ENCODE measurements around the gene ZBTB44.
A peak's percentile ranks its signal among the peaks of the same experiment; 100 is the strongest.
"Not testable (repeated sequence)": the region's sequence is repeated elsewhere in the genome, so short reads cannot be mapped to it uniquely, and the experiment has no call there.

ZBTB44 gene

GRCh38 chr11:130313383-130314183, 1.1 kb downstream of the ZBTB44 start:
- DNase-seq (ENCODE audit: low spot score) = peak; percentile 29

DNA sequence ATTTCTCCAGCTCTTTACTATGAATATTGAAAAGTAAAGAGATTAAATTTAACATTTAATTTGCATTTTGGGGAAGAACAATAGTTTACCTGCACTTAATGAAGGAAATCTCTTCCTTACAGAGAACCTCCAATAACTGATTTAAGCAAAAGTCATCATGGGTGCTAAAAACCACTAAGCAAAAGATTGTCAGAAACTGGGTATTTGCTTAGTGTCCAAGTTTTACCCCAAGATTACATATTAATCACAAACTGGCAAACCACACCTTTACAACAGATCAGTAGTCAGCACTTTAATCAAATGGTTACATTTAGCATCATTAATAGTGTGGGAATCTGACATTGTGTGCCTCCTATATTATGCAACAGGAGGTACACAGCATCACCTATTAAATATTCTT, 2.7 kb downstream of the ZBTB44 start:
- DNase-seq (ENCODE audit: low spot score) = no peak

- no peak for DNase-seq (ENCODE audit: low spot score)
These were observed 4.1 kb downstream of the ZBTB44 start for GRCh38 chr11:130310622-130311021.

DNA sequence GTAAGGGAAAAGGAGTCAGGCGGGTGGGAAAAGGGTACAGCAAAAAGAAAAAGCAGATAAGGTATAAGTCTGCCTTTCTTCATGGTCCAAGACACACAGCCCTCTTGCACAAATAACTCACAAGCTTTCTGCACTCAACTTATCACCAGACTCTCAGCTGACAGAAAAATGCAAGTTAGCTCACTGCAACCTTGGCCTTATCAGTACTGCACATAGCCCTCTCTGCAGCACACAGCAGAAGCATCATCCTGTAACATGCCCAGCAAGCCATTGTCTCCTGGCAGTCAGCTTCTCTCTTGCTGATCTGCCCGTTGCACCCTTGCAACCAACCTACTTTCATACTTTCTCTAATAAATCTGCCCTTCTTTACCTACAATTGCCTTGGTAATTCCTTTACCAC, 5.8 kb downstream of the ZBTB44 start:
- DNase-seq (ENCODE audit: low spot score) = no peak

- no peak for DNase-seq (ENCODE audit: low spot score)
These were observed 6.7 kb downstream of the ZBTB44 start for GRCh38 chr11:130308059-130308458.

- DNase-seq (ENCODE audit: low spot score) = no peak
These were observed 10.1 kb downstream of the ZBTB44 start for GRCh38 chr11:130304651-130305050.

- no peak for DNase-seq (ENCODE audit: low spot score)
These were observed 13.7 kb downstream of the ZBTB44 start for GRCh38 chr11:130301002-130301401.

- no peak for DNase-seq (ENCODE audit: low spot score)
These were observed 14.2 kb downstream of the ZBTB44 start for GRCh38 chr11:130300567-130300966.

DNA sequence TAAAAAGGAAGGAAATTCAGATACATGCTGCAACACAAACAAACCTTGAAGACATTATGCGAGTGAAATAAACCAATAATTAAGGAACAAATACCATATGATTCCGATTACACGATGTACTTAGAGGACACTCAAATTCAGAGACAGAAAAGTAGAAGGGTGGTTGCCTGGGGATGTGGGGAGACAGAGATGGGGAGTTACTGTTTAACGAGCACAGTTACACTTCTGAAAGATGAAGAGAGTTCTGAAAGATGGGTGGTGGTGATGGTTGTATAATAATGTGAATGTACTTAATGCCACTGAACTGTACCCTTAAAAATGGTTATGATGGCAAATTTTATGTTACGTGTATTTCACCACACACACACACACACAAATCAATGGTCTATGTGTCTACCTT, 14.7 kb downstream of the ZBTB44 start:
- no peak for DNase-seq (ENCODE audit: low spot score)

DNA sequence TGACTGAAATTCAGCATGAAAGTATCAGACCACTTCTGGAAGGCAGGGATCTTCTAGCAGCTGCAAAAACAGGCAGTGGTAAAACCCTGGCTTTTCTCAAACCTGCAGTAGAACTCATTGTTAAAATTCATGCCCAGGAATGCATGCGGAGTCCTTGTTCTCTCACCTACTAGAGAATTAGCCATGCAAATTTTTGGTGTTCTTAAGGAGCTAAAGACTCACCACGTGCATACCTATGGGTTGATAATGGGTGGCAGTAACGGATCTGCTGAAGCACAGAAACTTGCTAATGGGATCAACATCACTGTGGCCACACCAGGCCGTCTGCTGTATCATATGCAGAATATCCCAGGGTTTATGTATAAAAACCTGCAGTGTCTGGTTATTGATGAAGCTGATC, 19.1 kb downstream of the ZBTB44 start:
- no peak for DNase-seq (ENCODE audit: low spot score)

- no peak for DNase-seq (ENCODE audit: low spot score)
These were observed 32.6 kb downstream of the ZBTB44 start for GRCh38 chr11:130282111-130282510.

- DNase-seq (ENCODE audit: low spot score) = not testable (repeated sequence)
These were observed 33.4 kb downstream of the ZBTB44 start for GRCh38 chr11:130281341-130281740.

DNA sequence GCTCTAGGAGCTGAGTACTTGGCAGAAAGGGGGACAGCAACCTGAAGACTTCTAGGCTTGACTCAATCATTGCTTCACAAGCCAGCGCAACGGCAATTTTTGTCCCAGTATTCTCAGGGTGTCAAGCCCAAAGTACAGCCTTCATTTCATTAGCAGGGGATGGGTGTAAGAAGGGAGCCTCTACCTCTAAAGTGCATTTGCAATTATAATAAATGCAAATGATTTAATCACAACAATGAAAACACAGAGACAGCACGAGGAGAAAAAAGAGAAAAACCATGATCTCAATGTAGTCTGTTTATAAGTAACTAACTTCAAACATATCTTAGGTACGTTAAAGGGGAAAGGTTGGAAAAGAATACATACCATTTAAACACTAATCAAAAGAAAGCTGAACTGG, 34.7 kb downstream of the ZBTB44 start:
- no peak for DNase-seq (ENCODE audit: low spot score)

DNA sequence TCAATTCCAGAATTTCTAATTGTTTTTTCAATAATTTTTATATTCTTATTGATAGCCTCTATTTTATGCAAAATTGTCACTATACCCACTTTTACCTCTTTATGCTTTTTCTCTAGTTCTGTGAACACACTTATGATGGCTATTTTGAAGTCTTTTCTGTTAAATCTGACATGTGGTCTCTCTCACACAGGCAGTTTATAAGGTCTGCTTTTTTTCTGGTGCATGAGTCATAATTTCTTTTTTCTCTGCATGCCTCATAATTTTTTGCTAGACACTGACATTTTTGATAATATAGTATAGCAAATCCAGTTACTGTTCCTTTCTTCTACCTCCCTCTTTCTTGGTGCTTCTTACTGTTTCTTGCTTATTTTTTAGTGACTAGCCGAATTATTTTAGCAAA, 36.0 kb downstream of the ZBTB44 start:
- DNase-seq (ENCODE audit: low spot score) = no peak

DNA sequence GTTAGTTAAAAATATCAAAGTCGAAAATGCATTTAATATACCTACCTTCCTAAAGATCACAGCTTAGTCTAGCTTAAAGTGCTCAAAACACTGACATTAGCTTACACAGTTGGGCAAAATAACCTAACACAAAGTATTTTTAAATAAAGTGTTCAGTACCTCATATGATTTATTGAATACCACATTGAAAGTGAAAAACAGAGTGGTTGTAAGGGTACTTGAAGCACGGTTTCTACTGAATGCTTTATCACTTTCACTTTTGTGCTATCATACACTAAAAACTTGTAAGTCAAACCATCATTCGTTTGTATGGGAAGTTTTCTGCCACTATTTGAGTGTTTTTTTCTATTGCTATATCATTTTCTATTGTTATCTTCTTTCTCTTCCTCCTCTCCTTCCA, 36.6 kb downstream of the ZBTB44 start:
- DNase-seq (ENCODE audit: low spot score) = no peak

GRCh38 chr11:130272336-130272735, 42.4 kb downstream of the ZBTB44 start:
- no peak for DNase-seq (ENCODE audit: low spot score)

GRCh38 chr11:130269326-130269943, 45.3 kb downstream of the ZBTB44 start:
- DNase-seq (ENCODE audit: low spot score) = no peak

DNA sequence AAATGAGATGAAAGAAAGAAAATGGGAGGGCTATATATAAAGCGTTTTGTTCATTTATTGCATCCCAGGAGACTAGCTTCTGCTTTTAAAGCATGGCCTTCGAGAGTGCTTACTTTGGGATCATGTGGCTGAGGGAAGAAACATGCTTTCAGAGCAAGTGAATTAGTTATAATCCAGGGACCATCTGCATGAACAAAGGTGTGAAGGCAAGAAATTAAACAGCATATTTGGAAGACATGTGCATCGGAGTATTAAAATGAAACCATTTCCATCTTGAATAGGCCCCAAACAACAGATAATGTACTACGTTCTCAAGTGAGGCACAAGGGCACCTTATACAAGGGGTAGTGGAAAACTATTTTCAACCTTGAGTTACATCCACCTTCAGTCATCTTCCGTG, 51.4 kb downstream of the ZBTB44 start:
- no peak for DNase-seq (ENCODE audit: low spot score)

- no peak for DNase-seq (ENCODE audit: low spot score)
These were observed 52.3 kb downstream of the ZBTB44 start for GRCh38 chr11:130262424-130262823.

DNA sequence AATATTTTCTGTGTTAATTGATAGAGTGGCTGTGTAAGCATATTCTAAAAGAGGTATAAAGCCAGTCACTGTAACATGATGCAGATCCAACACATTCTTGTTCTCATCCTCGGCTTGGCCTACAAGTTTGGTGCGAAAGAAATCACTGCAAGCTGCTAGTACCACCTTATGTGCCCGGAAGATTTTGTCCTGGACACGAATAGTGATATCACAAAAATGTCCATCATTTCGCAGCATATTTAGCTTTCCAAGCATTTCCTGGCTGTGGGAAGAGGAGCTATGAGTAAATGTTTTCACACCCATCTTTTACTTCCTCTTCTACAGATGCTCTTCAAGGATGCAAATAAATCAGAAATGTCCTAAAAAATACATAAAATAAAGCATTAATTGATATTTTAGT, 53.1 kb downstream of the ZBTB44 start:
- DNase-seq (ENCODE audit: low spot score) = no peak

GRCh38 chr11:130260742-130261141, 54.0 kb downstream of the ZBTB44 start:
- no peak for DNase-seq (ENCODE audit: low spot score)

DNA sequence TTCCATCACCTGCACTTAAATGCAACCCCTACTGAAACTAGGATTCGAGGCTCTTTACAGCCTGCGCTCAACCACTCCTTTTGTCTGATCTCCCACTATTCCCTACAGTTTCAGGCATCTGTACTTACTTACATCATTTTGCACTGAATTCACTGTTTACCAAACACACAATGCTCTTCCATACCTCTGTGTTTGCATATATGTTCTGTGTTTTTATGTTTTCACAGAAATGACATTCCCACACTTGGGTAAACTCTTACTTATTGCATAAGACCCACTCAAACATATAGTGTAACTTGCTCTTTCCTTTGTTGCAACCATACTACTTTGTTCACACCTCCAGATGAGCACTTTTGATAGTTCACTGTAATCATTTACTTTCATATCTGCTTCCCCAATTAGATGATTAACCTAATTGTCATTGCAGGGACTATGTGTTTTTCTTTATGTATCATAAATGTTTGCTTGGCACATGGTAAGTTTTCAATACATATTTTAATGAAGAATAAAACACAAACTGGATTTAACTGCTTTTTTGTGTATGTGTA, 54.6 kb downstream of the ZBTB44 start:
- no peak for DNase-seq (ENCODE audit: low spot score)

DNA sequence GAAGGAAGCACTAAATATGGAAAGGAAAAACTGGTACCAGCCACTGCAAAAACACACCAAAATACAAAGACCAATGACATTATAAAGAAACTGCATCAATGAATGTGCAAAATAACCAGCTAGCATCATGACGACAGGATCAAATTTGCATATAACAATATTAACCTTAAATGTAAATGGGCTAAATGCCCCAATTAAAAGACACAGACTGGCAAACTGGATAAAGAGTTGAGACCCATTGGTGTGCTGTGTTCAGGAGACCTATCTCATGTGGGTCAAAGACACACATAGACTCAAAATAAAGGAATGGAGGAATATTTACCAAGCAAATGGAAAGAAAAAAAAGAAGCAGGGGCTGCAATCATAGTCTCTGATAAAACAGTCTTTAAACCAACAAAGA, 63.0 kb downstream of the ZBTB44 start:
- DNase-seq (ENCODE audit: low spot score) = not testable (repeated sequence)

DNA sequence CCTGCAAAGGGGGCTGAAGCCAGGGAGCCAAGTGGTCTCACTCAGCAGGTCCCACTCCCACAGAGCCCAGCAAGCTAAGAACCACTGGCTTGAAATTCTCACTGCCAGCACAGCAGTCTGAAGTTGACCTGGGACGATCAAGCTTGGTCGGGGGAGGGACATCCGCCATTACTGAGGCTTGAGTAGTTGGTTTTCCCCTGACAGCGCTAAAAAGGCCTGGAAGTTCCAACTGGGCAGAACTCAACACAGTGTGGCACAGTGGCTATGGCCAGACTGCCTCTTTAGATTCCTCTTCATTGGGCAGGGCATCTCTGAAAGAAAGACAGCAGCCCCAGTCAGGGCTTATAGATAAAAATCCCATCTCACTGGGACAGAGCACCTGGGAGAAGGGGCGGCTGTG, 64.8 kb downstream of the ZBTB44 start:
- not testable (repeated sequence) for DNase-seq (ENCODE audit: low spot score)

Data from CD4-positive, alpha-beta T cell treated with Interleukin-2 at 100 ng/mL for 4 hours (primary cell).